ENCODE measurements around the gene TPO.

DNA sequence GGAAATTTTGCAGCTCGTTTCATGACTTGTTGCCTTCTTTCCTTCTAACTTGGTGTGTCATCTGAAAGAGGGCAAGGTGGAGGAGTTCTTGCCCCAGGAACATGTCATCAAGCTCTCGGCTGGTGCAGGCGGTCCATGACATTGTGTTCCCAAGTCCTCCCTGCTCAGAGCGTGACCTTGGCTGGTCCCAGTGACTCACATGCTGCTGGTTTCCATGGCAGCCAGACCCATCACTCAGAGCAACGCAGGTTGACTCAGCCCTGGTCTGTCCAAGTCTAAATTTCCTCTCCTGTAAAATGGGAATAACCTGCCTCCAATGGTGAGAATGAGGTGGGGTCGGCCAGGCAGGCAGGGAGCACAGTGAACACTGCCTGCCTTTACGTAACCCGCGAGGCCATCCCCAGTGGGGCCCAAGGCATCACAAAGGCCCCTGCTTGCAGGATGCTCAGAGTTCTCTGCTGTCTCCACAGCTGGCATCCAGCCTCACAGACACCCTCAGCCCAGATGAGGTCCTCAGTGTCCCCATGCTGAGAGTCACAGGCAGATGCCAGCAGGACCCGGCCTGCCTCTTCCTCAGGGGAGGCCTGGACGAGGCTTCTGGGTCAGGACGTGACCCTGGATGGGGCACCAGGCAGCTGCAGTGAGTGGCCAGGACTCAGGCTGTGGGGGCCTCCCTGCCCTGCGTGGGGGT, 143.7 kb downstream of the TPO start:
- TF ChIP-seq, protein P1, sequence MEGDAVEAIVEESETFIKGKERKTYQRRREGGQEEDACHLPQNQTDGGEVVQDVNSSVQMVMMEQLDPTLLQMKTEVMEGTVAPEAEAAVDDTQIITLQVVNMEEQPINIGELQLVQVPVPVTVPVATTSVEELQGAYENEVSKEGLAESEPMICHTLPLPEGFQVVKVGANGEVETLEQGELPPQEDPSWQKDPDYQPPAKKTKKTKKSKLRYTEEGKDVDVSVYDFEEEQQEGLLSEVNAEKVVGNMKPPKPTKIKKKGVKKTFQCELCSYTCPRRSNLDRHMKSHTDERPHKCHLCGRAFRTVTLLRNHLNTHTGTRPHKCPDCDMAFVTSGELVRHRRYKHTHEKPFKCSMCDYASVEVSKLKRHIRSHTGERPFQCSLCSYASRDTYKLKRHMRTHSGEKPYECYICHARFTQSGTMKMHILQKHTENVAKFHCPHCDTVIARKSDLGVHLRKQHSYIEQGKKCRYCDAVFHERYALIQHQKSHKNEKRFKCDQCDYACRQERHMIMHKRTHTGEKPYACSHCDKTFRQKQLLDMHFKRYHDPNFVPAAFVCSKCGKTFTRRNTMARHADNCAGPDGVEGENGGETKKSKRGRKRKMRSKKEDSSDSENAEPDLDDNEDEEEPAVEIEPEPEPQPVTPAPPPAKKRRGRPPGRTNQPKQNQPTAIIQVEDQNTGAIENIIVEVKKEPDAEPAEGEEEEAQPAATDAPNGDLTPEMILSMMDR (IDR thresholded peaks at IDR 0.05; ENCODE audit: poor library complexity) = no peak
- TF ChIP-seq EZH2 (IDR thresholded peaks at IDR 0.05; ENCODE audit: borderline replicate concordance) = no peak

All from hepatocyte (in vitro differentiated cells).